Cardiac muscle cell (in vitro differentiated cells and primary cell): ENCODE data around the gene RRAS. TPM values are rescaled to one million over a fixed set of nuclear protein-coding genes. Genes with fewer than 3 reads are reported as not detected.

Experiments
- DNase-seq, 2 donors: peaks; one replicate each; pipeline versions ENCODE4 v3.0.0 to v3.0.0-alpha.2; 2010 to 2017; ENCODE audit warnings: low read depth in 1 of 2, low spot score in 1 of 2
- H3K27ac ChIP-seq: fragments of 200-600 bp; sonication (generic); 2 replicates; pipeline ENCODE4 v1.5.1; 2016
- H3K27me3 ChIP-seq: fragments of 200-600 bp; sonication (generic); 2 replicates; pipeline ENCODE4 v1.6.0; 2016; ENCODE audit warnings: control low read depth
- H3K36me3 ChIP-seq: fragments of 200-600 bp; sonication (generic); 2 replicates; pipeline ENCODE4 v1.5.1; 2016; ENCODE audit warnings: control low read depth
- H3K4me1 ChIP-seq: fragments of 200-600 bp; sonication (generic); 2 replicates; pipeline ENCODE4 v1.8.1; 2017; ENCODE audit warnings: low read depth, mild to moderate bottlenecking, mixed run types
- H3K4me3 ChIP-seq: fragments of 200-600 bp; sonication (generic); 2 replicates; pipeline ENCODE4 v1.5.1; 2016; ENCODE audit warnings: mild to moderate bottlenecking
- H3K9me3 ChIP-seq: fragments of 200-600 bp; sonication (generic); 2 replicates; pipeline ENCODE4 v1.5.1; 2017; ENCODE audit warnings: low read depth, mild to moderate bottlenecking, control low read depth
- CTCF ChIP-seq: IDR thresholded peaks from 2 replicates; pipeline ENCODE4 v1.5.1; 2012; ENCODE audit warnings: low read depth, mild to moderate bottlenecking, low read length
- polyA plus RNA-seq: library from polyadenylated mRNA; unstranded; fragments of >200 nt; fragmentation: Nextera tagmentation; extraction: Ambion mirVana; gene quantifications from 2 replicates; pipeline ENCODE4 v1.2.1, GENCODE V29; 2016
- total RNA-seq: library from RNA; depleted of rRNA; stranded (reverse); fragments of >200 nt; gene quantifications from 2 replicates; pipeline ENCODE4 v1.2.3, GENCODE V29; 2016

RRAS gene
- total and polyA plus RNA-seq, 2 experiments from 2014 or later: 41.3 to 80.1 TPM

- H3K36me3 ChIP-seq: peaks cover 40% of the 10 kb centered on the region
- H3K4me3 ChIP-seq: no peak overlapping the region
- no peak for DNase-seq
- no peaks in the 10 kb centered on the region for H3K4me1 ChIP-seq
- TF ChIP-seq CTCF: no peak
- no peaks in the 10 kb centered on the region for H3K27me3 ChIP-seq
- H3K9me3 ChIP-seq: no peaks in the 10 kb centered on the region
- H3K27ac ChIP-seq: no peak overlapping the region
These were observed 18.9 kb upstream of the RRAS start for GRCh38 chr19:49658566-49659442.

DNA sequence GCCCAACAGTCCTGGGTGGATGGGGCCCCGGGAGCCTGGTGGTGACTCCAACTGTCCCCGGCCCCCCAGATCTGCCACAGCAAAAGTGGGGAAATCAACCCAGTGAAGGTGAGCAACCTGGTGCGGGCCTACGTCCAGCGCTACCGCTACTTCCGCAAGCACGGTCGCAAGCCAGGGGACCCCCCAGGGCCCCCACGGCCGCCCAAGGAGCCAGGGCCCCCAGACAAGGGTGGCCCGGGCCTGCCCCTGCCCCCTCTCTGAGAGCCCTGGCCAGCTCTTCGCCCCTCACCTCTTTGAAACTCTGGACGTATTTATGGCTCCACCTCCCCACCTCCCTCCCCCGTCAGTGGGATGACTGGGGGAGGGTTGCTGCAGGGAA lies 18.2 kb upstream of the RRAS start:
- H3K36me3 ChIP-seq: peaks cover 42% of the 10 kb centered on the region
- H3K4me3 ChIP-seq: no peak overlapping the region
- no peaks in the 10 kb centered on the region for H3K9me3 ChIP-seq
- H3K4me1 ChIP-seq: no peaks in the 10 kb centered on the region
- TF ChIP-seq CTCF: no peak
- no peak overlapping the region for H3K27ac ChIP-seq
- no peaks in the 10 kb centered on the region for H3K27me3 ChIP-seq
- no peak for DNase-seq

GRCh38 chr19:49657493-49658138 lies 17.7 kb upstream of the RRAS start:
- no peak for TF ChIP-seq CTCF
- Histone ChIP-seq H3K36me3 (peaks cover 47% of the 10 kb centered on the region), H3K9me3 (no peaks in the 10 kb centered on the region), H3K27me3 (no peaks in the 10 kb centered on the region), H3K4me1 (no peaks in the 10 kb centered on the region), H3K4me3 (no peak overlapping the region), H3K27ac (no peak overlapping the region)
- no peak for DNase-seq

DNA sequence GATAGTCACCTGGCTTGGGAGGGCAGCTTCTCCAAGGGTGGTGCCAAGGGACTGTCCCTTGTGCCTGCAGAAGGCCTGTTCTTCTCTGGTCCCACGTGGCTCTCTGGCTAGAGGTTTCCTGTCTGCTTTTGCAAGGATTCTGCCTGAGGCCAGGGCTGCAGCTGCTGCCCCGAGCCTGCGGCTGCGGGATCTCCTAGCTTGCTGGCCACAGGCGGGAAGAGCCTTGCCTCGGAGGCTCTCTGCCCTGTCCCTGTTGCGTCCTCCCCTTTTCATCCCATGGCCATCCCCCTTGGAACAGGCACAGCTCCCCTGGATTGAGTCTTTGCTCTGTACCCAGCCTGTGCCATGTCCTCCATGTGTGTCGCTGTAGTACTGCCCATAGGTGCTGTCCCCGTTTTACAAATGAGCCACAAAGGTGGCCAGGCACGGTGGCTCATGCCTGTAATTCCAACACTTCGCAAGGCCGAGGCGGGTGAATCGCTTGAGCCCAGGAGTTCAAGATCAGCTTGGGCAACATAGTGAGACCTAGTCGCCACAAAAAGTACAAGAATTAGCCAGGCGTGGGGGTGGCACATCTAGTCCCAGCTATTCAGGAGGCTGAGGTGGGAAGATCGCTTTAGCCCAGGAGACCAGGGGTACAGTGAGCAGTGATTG lies 16.6 kb upstream of the RRAS start:
- no peaks in the 10 kb centered on the region for H3K4me1 ChIP-seq
- peaks cover 47% of the 10 kb centered on the region for H3K36me3 ChIP-seq
- no peaks in the 10 kb centered on the region for H3K9me3 ChIP-seq
- H3K27ac ChIP-seq: no peak overlapping the region
- H3K4me3 ChIP-seq: no peak overlapping the region
- TF ChIP-seq CTCF: no peak
- no peaks in the 10 kb centered on the region for H3K27me3 ChIP-seq
- DNase-seq: no peak

GRCh38 chr19:49655570-49656455 lies 15.9 kb upstream of the RRAS start:
- Histone ChIP-seq H3K4me1 (no peaks in the 10 kb centered on the region), H3K27ac (no peak overlapping the region), H3K4me3 (no peak overlapping the region), H3K9me3 (no peaks in the 10 kb centered on the region), H3K36me3 (peaks cover 44% of the 10 kb centered on the region), H3K27me3 (no peaks in the 10 kb centered on the region)
- no peak for DNase-seq
- TF ChIP-seq CTCF: no peak
